Activated naive CD4-positive, alpha-beta T cell treated with anti-CD3 and anti-CD28 coated beads for 36 hours (primary cell): ENCODE results near the gene DNER. TPM values are rescaled to one million over a fixed set of nuclear protein-coding genes. Genes with fewer than 3 reads are reported as not detected.
"Not testable (repeated sequence)": the region's sequence is repeated elsewhere in the genome, so short reads cannot be mapped to it uniquely, and the experiment has no call there.

Experiments used
- CTCF ChIA-PET: fragments of 350-600 bp; sonication (Branson Sonifier 250); formaldehyde crosslinking; loops from one replicate; lab custom pipeline; 2021; ENCODE audit warnings: antibody characterized with exemption; lab: Charles Lee
- DNase-seq: peaks from one replicate; pipeline ENCODE4 v3.0.0-alpha.2; 2020
- H3K27ac Mint-ChIP-seq: one replicate; pipeline ENCODE4 v1.8.0; 2021; ENCODE audit warnings: mild to moderate bottlenecking, mixed read lengths
- H3K27me3 Mint-ChIP-seq: one replicate; pipeline ENCODE4 v1.8.0; 2021; ENCODE audit warnings: low read depth, mixed read lengths
- H3K36me3 Mint-ChIP-seq: one replicate; pipeline ENCODE4 v1.8.0; 2021; ENCODE audit warnings: low read depth, mixed read lengths
- H3K4me1 Mint-ChIP-seq: one replicate; pipeline ENCODE4 v1.8.0; 2021; ENCODE audit warnings: low read depth, mixed read lengths
- H3K4me3 Mint-ChIP-seq: one replicate; pipeline ENCODE4 v1.8.0; 2021; ENCODE audit warnings: mild to moderate bottlenecking, moderate library complexity, mixed read lengths
- H3K9me3 Mint-ChIP-seq: one replicate; pipeline ENCODE4 v1.8.0; 2021; ENCODE audit warnings: mixed read lengths
- intact Hi-C: fragments of 100-400 bp; cut with micrococcal nuclease; formaldehyde crosslinking; loops from one replicate; pipeline ENCODE4 v1.15.1; 2023
- total RNA-seq, 2 experiments: library from RNA; stranded (reverse); gene quantifications; one replicate each; pipeline ENCODE4 v1.2.3, GENCODE V29; 2021

DNER gene
- total RNA-seq, 2 experiments from 2014 or later = not detected

- Mint-ChIP-seq H3K9me3 (no peaks in the 10 kb centered on the region), H3K36me3 (no peaks in the 10 kb centered on the region), H3K27ac (no peak overlapping the region), H3K4me1 (no peaks in the 10 kb centered on the region), H3K27me3 (peaks cover 18% of the 10 kb centered on the region), H3K4me3 (no peak overlapping the region)
- intact Hi-C loops = no loop called here
- DNase-seq = no peak
- CTCF ChIA-PET = no interaction called here
Observed at GRCh38 chr2:229633556-229633955, 80.8 kb downstream of the DNER start.

GRCh38 chr2:229629039-229629438, 85.3 kb downstream of the DNER start:
- H3K27ac Mint-ChIP-seq = no peak overlapping the region
- CTCF ChIA-PET = no interaction called here
- H3K36me3 Mint-ChIP-seq = no peaks in the 10 kb centered on the region
- peaks cover 15% of the 10 kb centered on the region for H3K27me3 Mint-ChIP-seq
- intact Hi-C loops = no loop called here
- no peaks in the 10 kb centered on the region for H3K4me1 Mint-ChIP-seq
- H3K4me3 Mint-ChIP-seq = no peak overlapping the region
- no peaks in the 10 kb centered on the region for H3K9me3 Mint-ChIP-seq
- DNase-seq = no peak

DNA sequence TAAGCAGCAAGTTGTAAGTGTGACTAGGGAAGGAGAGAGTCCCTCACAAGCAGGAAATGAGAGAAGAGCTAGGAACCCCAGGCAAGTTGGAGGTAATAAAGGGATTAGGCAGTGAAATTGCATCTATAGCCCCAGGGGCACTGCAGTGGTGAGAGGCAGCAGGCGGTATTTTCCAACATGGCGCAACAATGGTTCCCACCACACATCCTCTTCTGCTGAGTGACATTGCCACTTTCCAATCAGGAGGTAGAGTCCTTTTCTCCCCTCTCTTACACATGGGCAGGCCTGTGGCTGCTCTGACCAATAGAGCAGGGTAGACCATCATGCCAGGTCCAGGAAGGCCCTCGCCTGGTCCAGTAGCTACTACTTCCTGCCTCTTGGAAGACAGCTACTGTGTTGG, 86.6 kb downstream of the DNER start:
- H3K4me3 Mint-ChIP-seq = no peak overlapping the region
- intact Hi-C loops = no loop called here
- CTCF ChIA-PET = no interaction called here

DNA sequence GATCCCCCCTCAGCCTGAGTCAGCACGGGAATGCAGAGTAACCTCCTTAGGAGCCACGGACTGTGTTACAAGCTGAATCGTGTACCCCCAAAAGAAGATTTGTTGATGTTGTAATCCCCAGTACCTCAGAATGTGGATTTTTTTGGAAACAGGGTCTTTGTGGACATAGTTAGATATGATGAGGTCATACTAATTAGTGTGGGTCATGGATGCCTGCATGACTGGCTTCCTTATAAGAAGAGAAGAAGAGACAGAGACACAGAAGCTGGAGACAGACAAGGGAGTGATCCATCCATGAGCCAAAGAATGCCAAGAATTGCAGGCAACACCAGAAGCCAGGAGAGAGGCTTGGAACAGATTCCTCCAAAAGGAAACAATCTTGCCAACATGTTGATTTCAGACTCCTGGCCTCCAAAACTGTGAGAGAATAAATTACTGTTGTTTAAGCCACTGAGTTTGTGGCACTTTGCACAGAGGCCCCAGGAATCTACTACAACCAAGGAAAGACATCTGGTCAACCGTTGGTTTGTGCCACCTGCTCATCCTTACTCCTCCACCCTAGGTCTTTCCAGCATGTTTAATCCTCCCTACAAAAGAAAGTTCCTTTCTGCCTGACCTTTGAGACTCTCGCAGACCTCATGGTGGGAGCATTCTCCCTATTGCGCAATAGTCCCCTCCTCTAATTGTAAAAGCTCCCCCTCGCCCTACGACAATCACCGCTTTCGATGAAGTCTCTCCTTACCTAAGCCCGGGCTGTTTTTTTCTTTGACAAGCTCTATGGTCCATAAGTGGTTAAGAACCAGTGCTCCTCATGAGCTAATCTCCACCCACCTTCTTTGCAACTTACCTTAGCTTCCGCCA, 91.6 kb downstream of the DNER start:
- Mint-ChIP-seq H3K36me3 (no peaks in the 10 kb centered on the region), H3K4me1 (no peaks in the 10 kb centered on the region), H3K27ac (no peak overlapping the region), H3K4me3 (no peak overlapping the region), H3K9me3 (no peaks in the 10 kb centered on the region), H3K27me3 (peaks cover 11% of the 10 kb centered on the region)
- CTCF ChIA-PET = no interaction called here
- no peak for DNase-seq
- intact Hi-C loops = no loop called here

More for the DNA sequence above, 86.6 kb downstream of the DNER start:
- H3K4me1 Mint-ChIP-seq = no peaks in the 10 kb centered on the region
- H3K27ac Mint-ChIP-seq = no peak overlapping the region
- no peaks in the 10 kb centered on the region for H3K9me3 Mint-ChIP-seq
- H3K36me3 Mint-ChIP-seq = no peaks in the 10 kb centered on the region
- DNase-seq = no peak
- H3K27me3 Mint-ChIP-seq = peaks cover 17% of the 10 kb centered on the region

DNA sequence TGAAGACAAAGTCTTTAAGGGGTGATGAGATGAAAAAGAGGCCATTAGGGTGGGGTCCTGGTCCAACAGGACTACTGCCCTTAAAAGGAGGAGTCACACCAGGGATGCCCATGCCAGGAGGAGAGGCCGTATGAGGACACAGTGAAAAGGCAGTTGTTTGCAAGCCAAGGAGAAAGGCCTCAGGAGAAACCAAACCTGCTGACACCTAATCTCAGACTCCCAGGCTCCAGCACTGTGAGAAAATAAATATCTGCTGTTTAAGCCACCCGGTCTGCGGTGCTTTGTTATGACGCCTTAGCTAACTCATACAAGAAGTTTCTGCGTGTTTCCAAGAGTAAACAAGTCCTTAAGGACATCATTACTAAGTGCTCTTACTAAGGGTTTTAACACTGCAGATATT, 93.6 kb downstream of the DNER start:
- no peak overlapping the region for H3K4me3 Mint-ChIP-seq
- no peaks in the 10 kb centered on the region for H3K36me3 Mint-ChIP-seq
- H3K27ac Mint-ChIP-seq = no peak overlapping the region
- intact Hi-C loops = no loop called here
- no peaks in the 10 kb centered on the region for H3K9me3 Mint-ChIP-seq
- H3K4me1 Mint-ChIP-seq = no peaks in the 10 kb centered on the region
- H3K27me3 Mint-ChIP-seq = peaks cover 11% of the 10 kb centered on the region
- no peak for DNase-seq
- CTCF ChIA-PET = no interaction called here

GRCh38 chr2:229620289-229620688, 94.1 kb downstream of the DNER start:
- no peaks in the 10 kb centered on the region for H3K9me3 Mint-ChIP-seq
- intact Hi-C loops = no loop called here
- no peak for DNase-seq
- peaks cover 11% of the 10 kb centered on the region for H3K27me3 Mint-ChIP-seq
- H3K27ac Mint-ChIP-seq = no peak overlapping the region
- H3K4me1 Mint-ChIP-seq = no peaks in the 10 kb centered on the region
- CTCF ChIA-PET = interaction anchor here (0.6 kb wide), 1 partner anchor 162 kb away, joined by 3 read pairs; no protein-coding TSS in a partner anchor
- no peaks in the 10 kb centered on the region for H3K36me3 Mint-ChIP-seq
- H3K4me3 Mint-ChIP-seq = no peak overlapping the region

GRCh38 chr2:229616433-229616832, 97.9 kb downstream of the DNER start:
- Mint-ChIP-seq H3K4me1 (no peaks in the 10 kb centered on the region), H3K27me3 (peaks cover 3% of the 10 kb centered on the region), H3K27ac (no peak overlapping the region), H3K4me3 (no peak overlapping the region), H3K9me3 (no peaks in the 10 kb centered on the region), H3K36me3 (no peaks in the 10 kb centered on the region)
- intact Hi-C loops = no loop called here
- CTCF ChIA-PET = no interaction called here
- DNase-seq = no peak

GRCh38 chr2:229614021-229614420, 100.3 kb downstream of the DNER start:
- H3K4me1 Mint-ChIP-seq, H3K27ac Mint-ChIP-seq, intact Hi-C loops, H3K36me3 Mint-ChIP-seq, H3K27me3 Mint-ChIP-seq, DNase-seq, H3K9me3 Mint-ChIP-seq, H3K4me3 Mint-ChIP-seq: not testable (repeated sequence)
- CTCF ChIA-PET = interaction anchor here (0.7 kb wide), 1 partner anchor 259 kb away, joined by 3 read pairs; no protein-coding TSS in a partner anchor

DNA sequence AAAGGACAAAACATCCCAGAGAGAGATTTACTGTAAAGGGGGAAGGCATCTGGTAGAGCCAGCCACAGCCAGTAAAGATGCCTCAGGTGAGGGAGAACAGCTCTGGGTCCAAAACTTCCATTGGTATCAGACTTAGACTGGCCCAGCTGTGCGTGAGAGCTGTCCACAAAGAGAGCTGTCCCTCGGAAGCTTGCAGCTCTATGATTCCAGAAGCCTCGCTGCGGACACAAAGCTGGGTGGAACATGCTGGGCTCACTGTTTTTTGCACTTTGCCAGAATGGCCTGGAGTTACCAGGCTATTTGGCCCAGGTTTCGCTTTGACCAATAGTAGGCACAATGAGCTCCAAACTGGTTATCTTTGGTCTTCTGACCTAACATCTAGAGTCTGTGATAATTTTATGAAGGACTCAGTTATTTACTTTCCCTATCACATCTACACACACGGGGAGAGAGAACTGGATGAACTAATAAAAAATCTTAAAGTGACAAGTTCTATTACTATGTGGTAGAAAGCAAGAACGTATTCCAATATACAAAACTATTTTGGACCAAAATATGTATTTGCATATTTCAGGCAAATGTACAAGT, 101.9 kb downstream of the DNER start:
- intact Hi-C loops = no loop called here
- Mint-ChIP-seq H3K36me3 (no peaks in the 10 kb centered on the region), H3K4me3 (no peak overlapping the region), H3K9me3 (no peaks in the 10 kb centered on the region), H3K27me3 (no peaks in the 10 kb centered on the region), H3K4me1 (no peaks in the 10 kb centered on the region), H3K27ac (no peak overlapping the region)
- CTCF ChIA-PET = no interaction called here
- DNase-seq = no peak

- no peaks in the 10 kb centered on the region for H3K36me3 Mint-ChIP-seq
- H3K9me3 Mint-ChIP-seq = no peaks in the 10 kb centered on the region
- H3K4me3 Mint-ChIP-seq = no peak overlapping the region
- no peaks in the 10 kb centered on the region for H3K4me1 Mint-ChIP-seq
- CTCF ChIA-PET = no interaction called here
- DNase-seq = no peak
- H3K27ac Mint-ChIP-seq = no peak overlapping the region
- no peaks in the 10 kb centered on the region for H3K27me3 Mint-ChIP-seq
- intact Hi-C loops = no loop called here
Observed at GRCh38 chr2:229611360-229611759, 103.0 kb downstream of the DNER start.

GRCh38 chr2:229610872-229611271, 103.5 kb downstream of the DNER start:
- DNase-seq = no peak
- intact Hi-C loops = no loop called here
- Mint-ChIP-seq H3K9me3 (no peaks in the 10 kb centered on the region), H3K4me3 (no peak overlapping the region), H3K4me1 (no peaks in the 10 kb centered on the region), H3K27ac (no peak overlapping the region), H3K36me3 (no peaks in the 10 kb centered on the region), H3K27me3 (no peaks in the 10 kb centered on the region)
- CTCF ChIA-PET = no interaction called here

DNA sequence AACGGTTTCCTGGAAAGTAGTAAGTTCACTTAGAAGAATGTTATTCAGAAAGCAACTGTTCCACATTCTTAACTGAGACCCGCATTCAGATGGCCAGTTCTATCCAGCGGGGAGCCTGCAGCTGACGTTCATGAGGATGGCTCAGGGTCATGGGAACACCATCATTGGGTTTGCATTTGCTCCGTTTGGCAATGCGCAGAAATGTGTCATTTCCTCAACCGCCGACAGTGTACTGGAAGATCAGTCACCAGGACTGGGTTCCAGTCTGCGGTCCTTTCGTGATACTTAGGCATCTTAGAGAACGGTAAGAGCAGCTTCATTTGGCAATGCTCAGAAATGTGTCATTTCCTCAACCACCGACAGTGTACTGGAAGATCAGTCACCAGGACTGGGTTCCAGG, 104.0 kb downstream of the DNER start:
- Mint-ChIP-seq H3K4me3 (no peak overlapping the region), H3K4me1 (no peaks in the 10 kb centered on the region)
- CTCF ChIA-PET = no interaction called here

DNA sequence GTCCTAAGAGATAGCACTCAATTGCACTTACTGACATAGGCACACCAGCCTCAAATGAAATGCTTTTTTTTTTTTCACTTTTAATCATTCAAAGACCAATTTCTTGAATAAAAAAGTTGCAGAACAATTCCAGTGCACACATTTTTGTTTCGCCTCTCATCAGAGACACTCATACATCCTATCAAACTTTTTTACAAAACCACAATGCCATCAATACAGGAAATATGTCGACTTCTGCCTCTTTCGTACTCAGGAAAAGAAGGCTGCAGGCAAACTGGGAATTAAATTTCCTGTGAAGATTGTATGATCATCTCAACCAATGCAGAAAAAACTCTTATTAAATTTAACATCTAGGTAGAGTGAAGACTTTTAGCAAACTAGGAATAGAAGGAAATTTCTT, 112.4 kb downstream of the DNER start:
- CTCF ChIA-PET = no interaction called here
- Mint-ChIP-seq H3K9me3 (no peaks in the 10 kb centered on the region), H3K27me3 (peaks cover 12% of the 10 kb centered on the region), H3K36me3 (no peaks in the 10 kb centered on the region), H3K4me3 (no peak overlapping the region), H3K4me1 (no peaks in the 10 kb centered on the region), H3K27ac (no peak overlapping the region)
- intact Hi-C loops = no loop called here
- DNase-seq = no peak

More for the DNA sequence above, 104.0 kb downstream of the DNER start:
- Mint-ChIP-seq H3K27me3 (no peaks in the 10 kb centered on the region), H3K9me3 (no peaks in the 10 kb centered on the region), H3K27ac (no peak overlapping the region), H3K36me3 (no peaks in the 10 kb centered on the region)
- intact Hi-C loops = no loop called here
- no peak for DNase-seq
